GM04503 (cell line): ENCODE data around the gene SLAMF8.

Experiments
- DNase-seq: peaks from one replicate; pipeline ENCODE4 v3.0.0-alpha.2; 2012; ENCODE audit warnings: low read depth

SLAMF8 gene

GRCh38 chr1:159873530-159874143, 47.0 kb downstream of the SLAMF8 start:
- no peak for DNase-seq

GRCh38 chr1:159877695-159878444, 51.2 kb downstream of the SLAMF8 start:
- no peak for DNase-seq

- no peak for DNase-seq
Observed at GRCh38 chr1:159879136-159879535, 52.5 kb downstream of the SLAMF8 start.

GRCh38 chr1:159879977-159880376, 53.3 kb downstream of the SLAMF8 start:
- peak; percentile 42 for DNase-seq

DNA sequence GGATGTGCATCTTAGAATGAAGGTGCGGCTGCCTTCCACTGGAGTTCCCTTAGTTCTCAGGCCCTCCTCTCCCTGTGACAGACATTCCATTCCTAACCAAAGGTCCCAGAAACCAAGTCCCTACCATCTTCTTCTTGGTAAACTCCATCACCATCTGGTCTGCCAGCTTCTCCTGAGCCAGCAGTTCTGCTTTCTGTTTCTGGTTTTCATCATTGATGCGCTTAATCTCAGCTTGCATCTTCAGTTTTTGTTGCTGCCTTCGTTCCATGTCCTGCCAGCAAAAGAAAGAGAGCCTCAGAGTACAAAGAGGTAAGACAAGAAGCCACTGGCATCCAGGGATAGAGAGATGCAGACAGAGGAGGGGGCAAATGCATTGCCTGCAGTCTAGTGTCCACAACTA, 53.8 kb downstream of the SLAMF8 start:
- DNase-seq, result no peak

DNA sequence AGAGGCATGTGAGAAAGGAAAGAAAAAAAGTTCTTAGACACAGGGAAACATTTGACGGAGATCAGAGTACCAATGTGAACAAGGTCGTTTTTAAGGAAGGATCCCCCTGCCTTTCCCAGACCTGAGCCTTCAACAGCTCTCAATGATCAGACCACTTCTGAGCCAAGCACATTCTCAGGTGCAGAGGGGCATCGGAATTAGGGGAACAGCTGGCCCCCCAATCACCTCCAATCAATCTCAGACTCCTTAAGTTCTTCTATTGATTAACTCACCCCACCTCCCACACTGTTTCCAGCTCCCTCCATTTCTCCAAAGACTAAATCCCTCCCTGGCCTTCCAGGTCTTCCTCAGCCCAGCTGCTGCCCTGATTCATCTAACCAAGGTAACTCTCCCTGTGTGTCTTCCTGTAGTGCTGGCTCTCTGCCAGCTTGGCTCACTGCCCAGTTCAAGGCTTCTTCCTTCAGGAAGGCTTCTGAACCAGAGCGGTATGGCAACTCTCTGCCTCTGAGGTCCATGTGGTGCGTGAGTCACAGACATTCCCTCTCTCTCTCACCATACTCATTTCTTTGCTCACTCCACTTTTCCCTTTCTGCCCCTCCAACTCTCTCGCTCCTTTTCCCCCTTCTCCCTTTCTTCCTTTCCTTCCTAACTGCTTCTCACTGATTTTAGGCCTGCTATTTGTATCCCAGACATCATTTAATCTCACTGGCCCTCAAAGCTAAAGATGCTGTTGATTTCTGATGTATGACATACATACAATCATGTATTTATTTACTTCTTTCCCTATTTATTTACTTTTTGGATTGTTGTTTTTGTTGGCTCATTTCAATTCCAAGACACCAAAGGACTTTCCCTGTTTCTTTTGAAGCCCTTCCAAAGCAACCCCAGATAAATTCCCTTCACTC, 55.2 kb downstream of the SLAMF8 start:
- peak; percentile 76 for DNase-seq

- no peak for DNase-seq
Observed at GRCh38 chr1:159882527-159882862, 55.8 kb downstream of the SLAMF8 start.

GRCh38 chr1:159883134-159883533, 56.5 kb downstream of the SLAMF8 start:
- no peak for DNase-seq

GRCh38 chr1:159884296-159884695, 57.6 kb downstream of the SLAMF8 start:
- no peak for DNase-seq
